B cell (primary cell): ENCODE measurements around the gene STARD10. TPM values are rescaled to one million over a fixed set of nuclear protein-coding genes. Genes with fewer than 3 reads are reported as not detected.

Experiments used
- ATAC-seq: fragments of 200-7000 bp; cut with Tn5 transposase; one replicate; pipeline ENCODE4 v1.10.0; 2021; ENCODE audit warnings: low read depth, mild to moderate bottlenecking, moderate number of reproducible peaks, moderate library complexity
- CTCF ChIA-PET: fragments of 350-600 bp; sonication (Branson Sonifier 250); formaldehyde crosslinking; loops from one replicate; lab custom pipeline; 2021; ENCODE audit warnings: antibody characterized with exemption, inconsistent platforms; lab: Charles Lee
- POLR2A ChIA-PET: fragments of 350-600 bp; sonication (Branson Sonifier 250); formaldehyde crosslinking; loops from one replicate; lab custom pipeline; 2021; ENCODE audit warnings: antibody characterized with exemption; lab: Charles Lee
- DNase-seq: peaks from one replicate; pipeline ENCODE4 v3.0.0; 2013
- H2AFZ ChIP-seq: 2 replicates; pipeline ENCODE4 v1.6.1; 2012; ENCODE audit warnings: mild to moderate bottlenecking, low read depth, low read length; ENCODE audit not compliant: insufficient read depth, poor library complexity, severe bottlenecking
- H3K27ac ChIP-seq, 2 donors: 1 replicate in 1 of 2; 2 replicates in 1 of 2; pipeline ENCODE4 v1.5.1; 2012 to 2013; ENCODE audit warnings: low read length in 2 of 2, mild to moderate bottlenecking in 2 of 2, moderate library complexity in 1 of 2
- H3K27me3 ChIP-seq, 4 experiments: fragments of 200-600 bp in 1 of 4; sonication (generic) in 1 of 4; replicated peaks in 1 of 4; 1 replicate in 2 of 4; 2 replicates in 2 of 4; pipeline versions ENCODE4 v1.6.1 to v1.7.0; 2013 to 2016; ENCODE audit warnings: low read length in 3 of 4, mild to moderate bottlenecking in 2 of 4, mixed read lengths in 1 of 4, moderate library complexity in 1 of 4; ENCODE audit not compliant: insufficient read depth in 4 of 4, control insufficient read depth in 3 of 4; ENCODE audit errors: control extremely low read depth in 1 of 4
- H3K36me3 ChIP-seq, 2 experiments: replicated peaks in 1 of 2; 1 replicate in 1 of 2; 2 replicates in 1 of 2; pipeline versions ENCODE4 v1.6.1 to v1.7.1; 2013; ENCODE audit warnings: low read length in 1 of 2; ENCODE audit not compliant: insufficient read depth in 2 of 2, control insufficient read depth in 1 of 2; ENCODE audit errors: control extremely low read depth in 1 of 2, extremely low read depth in 1 of 2
- H3K4me1 ChIP-seq, 2 donors: fragments of 200-600 bp in 1 of 2; sonication (generic) in 1 of 2; 1 replicate in 1 of 2; 2 replicates in 1 of 2; pipeline versions ENCODE4 v1.5.1 to v1.6.1; 2013 to 2017; ENCODE audit warnings: low read length in 2 of 2; ENCODE audit not compliant: control insufficient read depth in 2 of 2, insufficient read depth in 2 of 2
- H3K4me2 ChIP-seq: replicated peaks from 2 replicates; pipeline ENCODE3; 2012; ENCODE audit warnings: mild to moderate bottlenecking, low read depth, low read length; ENCODE audit not compliant: poor library complexity, severe bottlenecking
- H3K4me3 ChIP-seq, 5 experiments: fragments of 200-600 bp in 1 of 5; sonication (generic) in 1 of 5; 1 replicate in 3 of 5; 2 replicates in 2 of 5; pipeline versions ENCODE4 v1.5.1 to v1.7.0; 2011 to 2016; ENCODE audit warnings: low read length in 4 of 5, mild to moderate bottlenecking in 4 of 5, low read depth in 2 of 5, control low read depth in 1 of 5, moderate library complexity in 1 of 5; ENCODE audit not compliant: insufficient read depth in 1 of 5; ENCODE audit errors: control extremely low read depth in 1 of 5, extremely low read depth in 1 of 5
- H3K79me2 ChIP-seq: fragments of 200-600 bp; sonication (generic); one replicate; pipeline ENCODE4 v1.6.0; 2016; ENCODE audit warnings: low read length; ENCODE audit not compliant: control insufficient read depth, insufficient read depth
- H3K9ac ChIP-seq: fragments of 200-600 bp; sonication (generic); 2 replicates; pipeline ENCODE4 v1.6.1; 2017; ENCODE audit warnings: mild to moderate bottlenecking, low read length, moderate library complexity
- H3K9me3 ChIP-seq, 3 donors: one replicate each; pipeline versions ENCODE4 v1.6.1 to v1.7.1; 2013; ENCODE audit warnings: low read length in 2 of 3; ENCODE audit not compliant: control insufficient read depth in 2 of 3, insufficient read depth in 1 of 3; ENCODE audit errors: control extremely low read depth in 1 of 3
- H4K20me1 ChIP-seq: 2 replicates; pipeline ENCODE4 v1.6.0; 2012; ENCODE audit warnings: mild to moderate bottlenecking, low read length; ENCODE audit not compliant: insufficient read depth, control insufficient read depth, poor library complexity, severe bottlenecking
- H3K27ac Mint-ChIP-seq: one replicate; pipeline ENCODE4 v1.8.0; 2021; ENCODE audit warnings: mixed read lengths
- H3K27me3 Mint-ChIP-seq: one replicate; pipeline ENCODE4 v1.8.0; 2021; ENCODE audit warnings: mixed read lengths
- H3K4me1 Mint-ChIP-seq: one replicate; pipeline ENCODE4 v1.8.0; 2021; ENCODE audit warnings: mixed read lengths
- H3K4me3 Mint-ChIP-seq: one replicate; pipeline ENCODE4 v1.8.0; 2021; ENCODE audit warnings: mixed read lengths
- H3K9me3 Mint-ChIP-seq: one replicate; pipeline ENCODE4 v1.8.0; 2022; ENCODE audit warnings: mixed read lengths; ENCODE audit not compliant: insufficient read depth
- EZH2 ChIP-seq: IDR thresholded peaks from 2 replicates; pipeline ENCODE4 v1.6.1; 2012; ENCODE audit warnings: borderline replicate concordance, low read depth, mild to moderate bottlenecking, moderate library complexity, low read length; ENCODE audit not compliant: insufficient read depth, poor library complexity, severe bottlenecking
- WGBS: methylation state at CpG from one replicate; pipeline ENCODE4 v1.1.5; 2013; ENCODE audit warnings: missing lambda C conversion rate; ENCODE audit not compliant: insufficient coverage; 5-methylcytosine and 5-hydroxymethylcytosine counted together
- intact Hi-C: fragments of 100-400 bp; cut with micrococcal nuclease; formaldehyde crosslinking; loops from one replicate; pipeline ENCODE4 v1.10.0; 2022
- polyA plus RNA-seq: library from polyadenylated mRNA; depleted of rRNA; stranded (reverse); fragments of >200 nt; gene quantifications from 2 replicates; pipeline ENCODE4 v1.2.3, GENCODE V29; 2012
- total RNA-seq, 2 donors: library from RNA; stranded (reverse); fragments of 120-200 nt in 1 of 2; gene quantifications; 1 replicate in 1 of 2; 2 replicates in 1 of 2; pipeline versions ENCODE4 v1.2.3 to v1.2.4, GENCODE V29; 2013 to 2022
- TF ChIP-seq, protein P1 (sequence below): fragments of 200-600 bp; IDR thresholded peaks from one replicate; pipeline ENCODE4 v1.8.0; 2022; ENCODE audit warnings: antibody characterized with exemption, mild to moderate bottlenecking

Gene STARD10
- total and polyA plus RNA-seq, 2 donors (not counting 1 experiment from before 2014, with no cell fraction given): 37.5 to 39.2 TPM

DNA sequence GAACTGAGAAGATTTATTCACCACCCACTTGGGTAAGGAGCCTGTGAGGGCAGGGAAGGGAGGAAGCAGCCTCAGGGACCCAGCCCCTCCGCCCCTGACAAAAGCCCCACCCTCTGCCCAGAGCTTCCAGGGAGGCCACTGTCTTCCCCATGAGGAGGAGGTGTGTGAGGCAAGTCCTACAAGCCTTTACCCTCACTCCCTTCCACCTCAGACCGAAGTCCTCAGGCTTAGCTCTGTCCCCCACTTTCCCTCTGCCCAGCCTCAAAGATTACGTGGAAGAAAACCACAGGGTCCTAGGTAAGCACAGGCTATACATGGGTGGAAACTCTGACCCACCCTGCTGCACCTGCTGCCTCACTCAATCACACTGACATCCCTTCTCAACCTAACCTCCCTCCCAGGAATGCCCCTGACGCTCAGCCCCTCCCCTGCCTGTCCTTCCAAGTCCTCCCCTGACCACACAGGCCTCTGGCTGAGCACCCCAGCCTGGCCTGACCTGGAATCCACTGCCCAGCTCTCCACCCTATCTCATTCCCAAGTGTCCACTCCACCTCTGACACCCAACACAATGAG lies 38.0 kb downstream of the STARD10 start:
- intact Hi-C loops: no loop called here
- H3K9ac ChIP-seq: no peak overlapping the region
- no peaks in the 10 kb centered on the region for H3K36me3 ChIP-seq
- peaks cover 23% of the 10 kb centered on the region for H3K79me2 ChIP-seq
- WGBS: 94% methylated on average over 3 of the region's 4 CpGs
- H3K27me3 Mint-ChIP-seq: no peaks in the 10 kb centered on the region
- H3K4me3 Mint-ChIP-seq: no peak overlapping the region
- no peaks in the 10 kb centered on the region for H3K9me3 ChIP-seq
- H3K4me1 ChIP-seq: peaks cover 16 to 22% of the 10 kb centered on the region in 2 donors
- TF ChIP-seq, protein P1, sequence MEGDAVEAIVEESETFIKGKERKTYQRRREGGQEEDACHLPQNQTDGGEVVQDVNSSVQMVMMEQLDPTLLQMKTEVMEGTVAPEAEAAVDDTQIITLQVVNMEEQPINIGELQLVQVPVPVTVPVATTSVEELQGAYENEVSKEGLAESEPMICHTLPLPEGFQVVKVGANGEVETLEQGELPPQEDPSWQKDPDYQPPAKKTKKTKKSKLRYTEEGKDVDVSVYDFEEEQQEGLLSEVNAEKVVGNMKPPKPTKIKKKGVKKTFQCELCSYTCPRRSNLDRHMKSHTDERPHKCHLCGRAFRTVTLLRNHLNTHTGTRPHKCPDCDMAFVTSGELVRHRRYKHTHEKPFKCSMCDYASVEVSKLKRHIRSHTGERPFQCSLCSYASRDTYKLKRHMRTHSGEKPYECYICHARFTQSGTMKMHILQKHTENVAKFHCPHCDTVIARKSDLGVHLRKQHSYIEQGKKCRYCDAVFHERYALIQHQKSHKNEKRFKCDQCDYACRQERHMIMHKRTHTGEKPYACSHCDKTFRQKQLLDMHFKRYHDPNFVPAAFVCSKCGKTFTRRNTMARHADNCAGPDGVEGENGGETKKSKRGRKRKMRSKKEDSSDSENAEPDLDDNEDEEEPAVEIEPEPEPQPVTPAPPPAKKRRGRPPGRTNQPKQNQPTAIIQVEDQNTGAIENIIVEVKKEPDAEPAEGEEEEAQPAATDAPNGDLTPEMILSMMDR: no peak
- TF ChIP-seq EZH2: no peak
- no peak overlapping the region for H3K4me2 ChIP-seq
- DNase-seq (no peak), ATAC-seq (no peak)
- ChIA-PET CTCF (interaction anchor here (1.3 kb wide), 1 partner anchor 31 kb away, joined by 4 read pairs; no protein-coding TSS in a partner anchor), POLR2A (interaction anchor here (0.6 to 0.7 kb wide), 2 partner anchors 36 to 61 kb away, joined by 4 to 8 read pairs; no protein-coding TSS in a partner anchor)
- no peaks in the 10 kb centered on the region for H3K27me3 ChIP-seq
- no peak overlapping the region for H3K4me3 ChIP-seq
- peaks cover 12% of the 10 kb centered on the region for H4K20me1 ChIP-seq
- peaks cover 21% of the 10 kb centered on the region for H3K4me1 Mint-ChIP-seq
- H3K9me3 Mint-ChIP-seq: no peaks in the 10 kb centered on the region
- H2AFZ ChIP-seq: no peak overlapping the region
- H3K27ac Mint-ChIP-seq: no peak overlapping the region
- H3K27ac ChIP-seq: no peak overlapping the region

DNA sequence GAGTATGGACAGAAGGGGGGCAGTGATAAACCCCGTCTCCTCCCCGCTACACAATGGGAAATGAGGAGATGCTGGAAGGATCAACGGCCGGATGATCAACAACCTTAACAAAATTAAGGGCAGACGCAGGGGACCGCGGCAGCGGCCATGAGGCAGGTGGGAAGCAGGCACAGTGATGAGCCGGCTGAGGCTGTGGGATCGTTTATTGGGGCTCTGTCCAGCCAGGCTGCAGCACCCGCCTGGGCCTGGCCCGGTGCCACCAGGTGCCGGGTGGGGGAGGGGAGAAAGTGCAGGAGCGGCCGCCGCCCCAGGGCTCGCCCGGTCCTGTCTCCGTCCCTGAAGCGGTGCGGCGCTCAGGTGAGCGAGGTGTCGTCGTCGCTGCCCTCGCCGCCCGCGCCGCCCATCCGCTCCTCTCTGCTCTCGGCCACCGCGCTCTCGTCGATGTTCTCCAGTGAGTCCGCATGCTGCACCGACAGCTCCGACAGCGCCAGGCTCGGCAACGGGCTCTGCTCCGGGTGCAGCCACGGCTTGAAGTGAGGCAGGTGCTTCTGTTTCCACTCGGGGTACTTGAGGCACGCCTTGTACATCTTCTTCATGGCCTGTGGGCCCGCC lies 39.2 kb downstream of the STARD10 start:
- Histone ChIP-seq H3K79me2 (peaks cover 35% of the 10 kb centered on the region), H3K36me3 (peaks cover 0 to 3% of the 10 kb centered on the region in 2 experiments), H3K27ac (no peak overlapping the region), H4K20me1 (peaks cover 24% of the 10 kb centered on the region), H3K4me3 (no peak overlapping the region), H3K27me3 (no peaks in the 10 kb centered on the region), H3K9me3 (no peaks in the 10 kb centered on the region), H3K4me1 (peaks cover 27 to 34% of the 10 kb centered on the region in 2 donors), H2AFZ (no peak overlapping the region), H3K4me2 (no peak overlapping the region), H3K9ac (no peak overlapping the region)
- H3K9me3 Mint-ChIP-seq: no peaks in the 10 kb centered on the region
- DNase-seq (no peak), ATAC-seq (no peak)
- 98% methylated on average over 44 of the region's 48 CpGs for WGBS
- POLR2A ChIA-PET: no interaction called here
- TF ChIP-seq, protein P1: no peak
- no peak for TF ChIP-seq EZH2
- intact Hi-C loops: loop anchor here (5.0 kb wide), 1 partner anchor 532 kb away; the partner anchor contains the start of gene INPPL1
- CTCF ChIA-PET: interaction anchor here (1.0 to 1.3 kb wide), 2 partner anchors 16 to 29 kb away, joined by 4 read pairs; no protein-coding TSS in a partner anchor
- no peaks in the 10 kb centered on the region for H3K27me3 Mint-ChIP-seq
- peaks cover 30% of the 10 kb centered on the region for H3K4me1 Mint-ChIP-seq
- no peak overlapping the region for H3K27ac Mint-ChIP-seq
- H3K4me3 Mint-ChIP-seq: no peak overlapping the region
